ENCODE measurements around the gene GCSAM.

The GCSAM gene

DNA sequence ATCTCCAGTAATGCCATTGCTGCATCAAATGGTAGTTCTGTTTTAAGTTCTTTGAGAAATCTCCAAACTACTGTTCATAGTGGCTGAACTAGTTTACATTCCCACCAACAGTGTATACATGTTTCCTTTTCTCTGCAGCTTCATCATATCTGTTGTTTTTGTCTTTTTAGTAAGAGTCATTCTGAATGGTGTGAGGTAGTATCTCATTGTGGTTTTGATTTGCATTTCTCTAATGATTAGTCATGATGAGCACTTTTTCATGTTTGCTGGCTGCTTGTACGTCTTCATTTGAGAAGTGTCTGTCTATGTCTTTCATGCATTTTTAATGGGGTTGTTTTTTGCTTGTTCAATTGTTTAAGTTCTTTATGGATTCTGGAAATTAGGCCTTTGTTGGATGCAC, 10.2 kb upstream of the GCSAM start:
- H2BK15ac ChIP-seq (ENCODE audit: low read length): no peak overlapping the region
- H2AK5ac ChIP-seq (ENCODE audit: low read depth, low read length): no peak overlapping the region
- peaks cover 0 to 5% of the 10 kb centered on the region in 2 donors for H3K9me3 ChIP-seq (replicated peaks in 1 of 2; ENCODE audit: control insufficient read depth in 2 of 2, insufficient read depth in 1 of 2, low read depth in 1 of 2, low read length in 2 of 2)
- H3K4me2 ChIP-seq (ENCODE audit: insufficient read depth, low read length, poor library complexity, severe bottlenecking): no peak overlapping the region
- H3K27ac ChIP-seq (replicated peaks; ENCODE audit: low read length): no peak overlapping the region
- no peaks in the 10 kb centered on the region for H3K79me1 ChIP-seq (ENCODE audit: low read depth, low read length)
- H3K4ac ChIP-seq (ENCODE audit: low read length): no peak overlapping the region
- H2AFZ ChIP-seq (ENCODE audit: low read length): no peak overlapping the region
- H2BK12ac ChIP-seq (ENCODE audit: low read length): no peak overlapping the region
- no peak overlapping the region for H3K18ac ChIP-seq (ENCODE audit: low read length)
- no peak overlapping the region for H3K23ac ChIP-seq (ENCODE audit: low read depth, low read length, poor library complexity)
- WGBS, 2 donors (ENCODE audit: extremely low coverage in 2 of 2, insufficient read length in 2 of 2, insufficient replicate concordance in 1 of 2): no CpG with 5 or more reads among the region's 1 CpG
- H3K27me3 ChIP-seq (ENCODE audit: control insufficient read depth in 3 of 3, insufficient read depth in 3 of 3, low read depth in 1 of 3, low read length in 3 of 3): peaks cover 0 to 3% (median 0%) of the 10 kb centered on the region in 3 experiments
- H3K14ac ChIP-seq (ENCODE audit: low read length): no peak overlapping the region
- H3K4me3 ChIP-seq (ENCODE audit: low read length in 2 of 2): no peak overlapping the region
- no peak overlapping the region for H4K8ac ChIP-seq (ENCODE audit: low read depth, low read length)
- H3K4me1 ChIP-seq (ENCODE audit: control insufficient read depth in 2 of 2, insufficient read depth in 1 of 2, low read depth in 1 of 2, low read length in 2 of 2): no peaks in the 10 kb centered on the region
- H3K9ac ChIP-seq (ENCODE audit: low read depth, low read length, poor library complexity): no peak overlapping the region
- H3K36me3 ChIP-seq (replicated peaks in 1 of 2; ENCODE audit: control insufficient read depth in 2 of 2, insufficient read depth in 2 of 2, low read length in 2 of 2): no peaks in the 10 kb centered on the region
- no peak overlapping the region for H4K91ac ChIP-seq (ENCODE audit: low read depth, low read length, poor library complexity)
- no peak for DNase-seq (ENCODE audit: low spot score)
- H2BK120ac ChIP-seq (ENCODE audit: low read depth, low read length): no peak overlapping the region
- no peak overlapping the region for H2BK5ac ChIP-seq (ENCODE audit: low read length)

DNA sequence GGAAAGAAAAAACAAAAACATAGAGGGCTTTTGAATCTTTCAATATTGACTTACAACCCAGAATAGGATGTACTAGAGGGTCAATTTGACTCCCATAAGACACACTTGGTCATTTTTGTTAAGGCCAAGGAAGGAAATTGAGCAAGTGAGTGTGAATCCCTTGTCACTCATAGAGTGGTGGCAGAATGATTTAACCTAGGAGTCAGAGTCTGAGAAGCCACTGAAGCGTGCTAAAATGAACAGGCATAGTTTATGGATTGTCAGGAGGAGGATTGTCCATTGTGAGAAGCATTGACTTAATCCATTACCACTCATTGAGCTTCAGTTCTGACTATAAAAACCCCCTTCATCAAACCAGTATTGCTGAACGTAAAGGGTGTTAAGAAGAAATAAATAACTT, 8.2 kb upstream of the GCSAM start:
- H2AFZ ChIP-seq (ENCODE audit: low read length): no peak overlapping the region
- no peaks in the 10 kb centered on the region for H3K79me1 ChIP-seq (ENCODE audit: low read depth, low read length)
- H3K18ac ChIP-seq (ENCODE audit: low read length): no peak overlapping the region
- peaks cover 2 to 8% of the 10 kb centered on the region in 2 donors for H3K4me1 ChIP-seq (ENCODE audit: control insufficient read depth in 2 of 2, insufficient read depth in 1 of 2, low read depth in 1 of 2, low read length in 2 of 2)
- H2BK120ac ChIP-seq (ENCODE audit: low read depth, low read length): no peak overlapping the region
- H3K9ac ChIP-seq (ENCODE audit: low read depth, low read length, poor library complexity): no peak overlapping the region
- no CpG with 5 or more reads among the region's 2 CpGs for WGBS, 2 donors (ENCODE audit: extremely low coverage in 2 of 2, insufficient read length in 2 of 2, insufficient replicate concordance in 1 of 2)
- no peak overlapping the region for H2BK5ac ChIP-seq (ENCODE audit: low read length)
- H3K9me3 ChIP-seq (replicated peaks in 1 of 2; ENCODE audit: control insufficient read depth in 2 of 2, insufficient read depth in 1 of 2, low read depth in 1 of 2, low read length in 2 of 2): peaks cover 0 to 5% of the 10 kb centered on the region in 2 donors
- H3K27me3 ChIP-seq (ENCODE audit: control insufficient read depth in 3 of 3, insufficient read depth in 3 of 3, low read depth in 1 of 3, low read length in 3 of 3): peaks cover 0 to 3% (median 0%) of the 10 kb centered on the region in 3 experiments
- no peak overlapping the region for H3K4me3 ChIP-seq (ENCODE audit: low read length in 2 of 2)
- H4K8ac ChIP-seq (ENCODE audit: low read depth, low read length): no peak overlapping the region
- no peak overlapping the region for H2BK15ac ChIP-seq (ENCODE audit: low read length)
- no peak for DNase-seq (ENCODE audit: low spot score)
- H3K27ac ChIP-seq (replicated peaks; ENCODE audit: low read length): no peak overlapping the region
- no peak overlapping the region for H3K4me2 ChIP-seq (ENCODE audit: insufficient read depth, low read length, poor library complexity, severe bottlenecking)
- no peak overlapping the region for H3K14ac ChIP-seq (ENCODE audit: low read length)
- H3K36me3 ChIP-seq (replicated peaks in 1 of 2; ENCODE audit: control insufficient read depth in 2 of 2, insufficient read depth in 2 of 2, low read length in 2 of 2): no peaks in the 10 kb centered on the region
- no peak overlapping the region for H2BK12ac ChIP-seq (ENCODE audit: low read length)
- H2AK5ac ChIP-seq (ENCODE audit: low read depth, low read length): no peak overlapping the region
- no peak overlapping the region for H4K91ac ChIP-seq (ENCODE audit: low read depth, low read length, poor library complexity)
- H3K23ac ChIP-seq (ENCODE audit: low read depth, low read length, poor library complexity): no peak overlapping the region
- H3K4ac ChIP-seq (ENCODE audit: low read length): no peak overlapping the region

DNA sequence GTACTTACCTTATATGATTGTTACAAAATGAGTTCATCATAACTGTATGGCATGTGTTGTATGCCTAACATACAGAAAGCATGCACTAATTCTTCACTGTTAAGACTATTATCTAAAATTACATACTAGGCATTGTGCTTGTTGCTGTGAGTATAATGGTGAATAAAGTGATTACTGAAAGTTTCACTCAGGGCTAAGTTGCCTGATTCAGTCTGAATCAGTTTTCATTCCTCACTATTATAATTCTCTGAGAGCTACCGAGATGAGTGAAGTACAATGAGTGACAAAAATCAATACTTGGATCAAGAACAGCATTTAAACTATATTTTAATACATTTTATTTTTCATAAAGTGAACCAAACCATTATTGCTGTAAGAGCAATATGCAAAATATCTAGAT, 7.5 kb upstream of the GCSAM start:
- Histone ChIP-seq H4K8ac (ENCODE audit: low read depth, low read length) (no peak overlapping the region), H2BK12ac (ENCODE audit: low read length) (no peak overlapping the region), H3K27me3 (ENCODE audit: control insufficient read depth in 3 of 3, insufficient read depth in 3 of 3, low read depth in 1 of 3, low read length in 3 of 3) (no peaks in the 10 kb centered on the region), H3K14ac (ENCODE audit: low read length) (no peak overlapping the region), H2AFZ (ENCODE audit: low read length) (no peak overlapping the region), H3K79me1 (ENCODE audit: low read depth, low read length) (no peaks in the 10 kb centered on the region), H3K4me3 (ENCODE audit: low read length in 2 of 2) (no peak overlapping the region), H3K4me2 (ENCODE audit: insufficient read depth, low read length, poor library complexity, severe bottlenecking) (no peak overlapping the region), H2BK5ac (ENCODE audit: low read length) (no peak overlapping the region), H3K18ac (ENCODE audit: low read length) (no peak overlapping the region), H3K36me3 (replicated peaks in 1 of 2; ENCODE audit: control insufficient read depth in 2 of 2, insufficient read depth in 2 of 2, low read length in 2 of 2) (no peaks in the 10 kb centered on the region), H2BK15ac (ENCODE audit: low read length) (no peak overlapping the region), H3K4ac (ENCODE audit: low read length) (no peak overlapping the region), H4K91ac (ENCODE audit: low read depth, low read length, poor library complexity) (no peak overlapping the region), H3K23ac (ENCODE audit: low read depth, low read length, poor library complexity) (no peak overlapping the region), H3K27ac (replicated peaks; ENCODE audit: low read length) (no peak overlapping the region), H3K4me1 (ENCODE audit: control insufficient read depth in 2 of 2, insufficient read depth in 1 of 2, low read depth in 1 of 2, low read length in 2 of 2) (peaks cover 2 to 8% of the 10 kb centered on the region in 2 donors), H2AK5ac (ENCODE audit: low read depth, low read length) (no peak overlapping the region), H3K9ac (ENCODE audit: low read depth, low read length, poor library complexity) (no peak overlapping the region), H2BK120ac (ENCODE audit: low read depth, low read length) (no peak overlapping the region), H3K9me3 (replicated peaks in 1 of 2; ENCODE audit: control insufficient read depth in 2 of 2, insufficient read depth in 1 of 2, low read depth in 1 of 2, low read length in 2 of 2) (peaks cover 0 to 5% of the 10 kb centered on the region in 2 donors)
- no CpG with 5 or more reads among the region's 1 CpG for WGBS, 2 donors (ENCODE audit: extremely low coverage in 2 of 2, insufficient read length in 2 of 2, insufficient replicate concordance in 1 of 2)
- no peak for DNase-seq (ENCODE audit: low spot score)

DNA sequence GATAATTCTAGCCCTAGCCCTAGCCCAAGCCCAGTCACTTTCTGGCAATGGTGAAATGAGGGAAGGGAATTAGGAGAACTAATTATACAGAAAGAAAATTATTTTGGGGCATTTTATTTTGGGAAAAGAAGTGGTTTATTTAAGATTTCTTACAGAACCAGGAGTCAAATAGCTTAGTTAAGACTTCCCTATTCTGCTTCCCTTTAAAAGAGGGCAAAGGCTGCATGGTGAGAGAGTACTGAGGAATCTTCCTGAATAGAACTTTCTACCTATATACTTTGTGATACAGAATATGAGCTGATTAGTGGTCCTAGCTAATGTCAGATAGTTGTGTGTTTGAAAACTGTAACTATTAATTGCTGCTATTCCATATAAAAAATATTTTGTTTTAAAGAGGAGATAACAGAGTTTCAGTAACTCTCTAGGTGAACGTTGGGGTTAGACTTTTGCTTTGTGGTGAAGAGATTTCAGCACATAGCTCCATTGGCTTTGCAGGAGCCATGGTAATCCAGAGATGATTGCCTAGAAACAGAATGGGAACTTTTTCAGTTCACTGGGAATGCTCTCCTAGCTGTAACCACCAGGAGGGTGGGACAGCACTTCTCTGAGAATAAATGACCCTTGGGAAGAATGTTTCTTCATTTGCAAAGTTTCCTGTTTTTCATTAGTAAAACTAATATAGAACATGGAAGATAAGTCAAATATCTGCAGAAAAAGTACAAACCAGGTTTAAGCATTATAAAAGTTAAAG, 5.3 kb upstream of the GCSAM start:
- no peaks in the 10 kb centered on the region for H3K36me3 ChIP-seq (replicated peaks in 1 of 2; ENCODE audit: control insufficient read depth in 2 of 2, insufficient read depth in 2 of 2, low read length in 2 of 2)
- H2AFZ ChIP-seq (ENCODE audit: low read length): peak overlapping the region; percentile 80
- no peak for DNase-seq (ENCODE audit: low spot score)
- no peak overlapping the region for H2BK120ac ChIP-seq (ENCODE audit: low read depth, low read length)
- H2BK12ac ChIP-seq (ENCODE audit: low read length): no peak overlapping the region
- H3K4ac ChIP-seq (ENCODE audit: low read length): no peak overlapping the region
- no peaks in the 10 kb centered on the region for H3K79me1 ChIP-seq (ENCODE audit: low read depth, low read length)
- H2BK15ac ChIP-seq (ENCODE audit: low read length): no peak overlapping the region
- no peak overlapping the region for H3K14ac ChIP-seq (ENCODE audit: low read length)
- no peak overlapping the region for H2AK5ac ChIP-seq (ENCODE audit: low read depth, low read length)
- no peak overlapping the region for H3K4me2 ChIP-seq (ENCODE audit: insufficient read depth, low read length, poor library complexity, severe bottlenecking)
- H2BK5ac ChIP-seq (ENCODE audit: low read length): no peak overlapping the region
- no peak overlapping the region for H3K4me3 ChIP-seq (ENCODE audit: low read length in 2 of 2)
- H3K9ac ChIP-seq (ENCODE audit: low read depth, low read length, poor library complexity): no peak overlapping the region
- H4K91ac ChIP-seq (ENCODE audit: low read depth, low read length, poor library complexity): no peak overlapping the region
- H3K18ac ChIP-seq (ENCODE audit: low read length): no peak overlapping the region
- no peaks in the 10 kb centered on the region for H3K9me3 ChIP-seq (replicated peaks in 1 of 2; ENCODE audit: control insufficient read depth in 2 of 2, insufficient read depth in 1 of 2, low read depth in 1 of 2, low read length in 2 of 2)
- H3K27me3 ChIP-seq (ENCODE audit: control insufficient read depth in 3 of 3, insufficient read depth in 3 of 3, low read depth in 1 of 3, low read length in 3 of 3): no peaks in the 10 kb centered on the region
- H3K27ac ChIP-seq (replicated peaks; ENCODE audit: low read length): no peak overlapping the region
- no peak overlapping the region for H4K8ac ChIP-seq (ENCODE audit: low read depth, low read length)
- peaks cover 2 to 8% of the 10 kb centered on the region in 2 donors for H3K4me1 ChIP-seq (ENCODE audit: control insufficient read depth in 2 of 2, insufficient read depth in 1 of 2, low read depth in 1 of 2, low read length in 2 of 2)
- H3K23ac ChIP-seq (ENCODE audit: low read depth, low read length, poor library complexity): no peak overlapping the region
- WGBS, 2 donors (ENCODE audit: extremely low coverage in 2 of 2, insufficient read length in 2 of 2, insufficient replicate concordance in 1 of 2): no CpG with 5 or more reads among the region's 1 CpG
